GM18508 (cell line): ENCODE measurements around the gene MEGF8.

Experiments
- ATAC-seq: cut with Tn5 transposase; IDR thresholded peaks from one replicate; pipeline ENCODE4 v1.9.1; 2021; ENCODE audit warnings: moderate number of reproducible peaks; ENCODE audit not compliant: insufficient read depth, unreplicated experiment

MEGF8 gene

DNA sequence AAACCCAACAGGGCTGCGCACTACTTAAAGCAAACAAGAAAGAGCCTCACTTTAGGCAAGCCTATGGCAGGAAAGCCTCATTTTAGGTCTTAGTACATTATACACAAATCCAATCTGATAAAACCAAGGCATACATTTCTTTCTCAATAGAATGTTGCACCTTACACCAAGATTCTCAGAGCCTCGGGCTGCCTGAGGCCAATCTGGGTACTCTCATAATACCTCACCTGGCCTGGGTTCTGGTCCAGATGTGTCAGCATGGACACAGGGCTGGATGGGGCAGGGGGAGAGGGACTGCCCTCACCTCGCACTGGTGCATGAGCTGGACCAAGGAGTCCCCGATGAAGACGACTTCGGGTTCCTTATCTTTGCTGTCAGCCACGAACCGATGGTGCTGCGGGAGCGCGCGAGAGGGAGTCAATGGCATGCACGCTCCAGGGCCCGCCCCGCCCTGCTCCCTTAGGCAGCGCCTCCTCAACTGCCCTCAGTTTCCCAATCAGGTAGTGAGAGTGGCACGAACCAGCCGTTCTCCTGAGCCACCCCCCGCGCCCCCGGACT, 23.7 kb upstream of the MEGF8 start, which contains the start of gene PRR19:
Gene PRR19, plus strand, starts transcription at position 487 of the 558 bp plus-strand sequence. CDS start 7,453 bp downstream, outside the sequence.
- no peak for ATAC-seq

DNA sequence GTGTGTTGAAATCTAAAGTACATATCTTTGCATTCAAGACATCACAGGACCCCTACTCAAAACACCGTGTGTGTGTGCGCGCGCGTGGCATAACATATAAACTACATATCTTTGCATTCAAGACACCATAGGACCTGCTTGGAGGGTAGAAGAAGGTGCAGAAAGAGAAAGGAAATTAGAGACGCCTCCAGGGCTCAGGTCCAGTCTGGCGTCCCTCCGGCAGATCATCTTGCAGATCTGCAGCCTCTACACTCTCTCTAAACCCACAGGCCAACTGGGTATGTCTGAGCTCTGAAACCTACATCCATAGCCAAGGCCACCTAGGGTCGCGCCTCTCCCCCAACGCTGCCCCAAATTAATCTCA, 22.4 kb upstream of the MEGF8 start:
- ATAC-seq, result no peak

DNA sequence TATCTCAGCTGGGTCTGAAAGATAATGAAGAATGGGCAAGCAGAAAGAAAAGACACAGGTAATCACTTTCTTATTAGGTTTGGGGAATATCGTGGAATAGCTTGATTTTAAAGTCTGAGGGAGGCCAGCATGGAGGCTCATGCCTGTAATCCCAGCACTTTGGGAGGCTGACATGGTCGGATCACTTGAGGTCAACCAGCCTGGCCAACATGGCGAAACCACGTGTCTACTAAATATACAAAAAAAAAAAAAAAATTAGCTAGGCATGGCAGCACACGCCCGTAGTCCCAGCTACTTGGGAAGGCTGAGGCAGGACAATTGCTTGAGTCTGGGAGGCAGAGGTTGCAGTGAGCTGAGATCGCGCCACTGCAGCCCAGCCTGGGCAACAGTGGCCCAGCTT, 21.6 kb upstream of the MEGF8 start:
- ATAC-seq, result no peak

DNA sequence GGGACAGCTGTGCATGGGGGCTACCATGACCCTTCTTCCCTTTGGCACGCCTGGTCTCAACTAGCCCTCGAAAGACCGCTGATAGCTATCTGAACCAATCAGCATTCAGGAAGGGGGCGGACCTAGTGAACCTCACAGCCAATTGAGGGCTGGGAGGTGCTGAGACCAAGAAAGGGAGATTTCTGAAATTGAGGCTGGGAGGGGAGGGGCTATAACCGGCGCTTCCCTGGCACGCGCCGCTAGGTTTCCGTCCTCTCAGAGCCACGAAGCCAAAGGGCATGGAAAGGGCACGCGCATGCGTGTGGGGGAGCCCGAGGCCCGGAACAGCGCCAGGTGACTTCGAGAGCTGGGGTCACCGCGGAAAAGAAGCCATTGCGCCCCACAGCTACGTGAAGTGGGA, 18.8 kb upstream of the MEGF8 start:
- ATAC-seq, result no peak

DNA sequence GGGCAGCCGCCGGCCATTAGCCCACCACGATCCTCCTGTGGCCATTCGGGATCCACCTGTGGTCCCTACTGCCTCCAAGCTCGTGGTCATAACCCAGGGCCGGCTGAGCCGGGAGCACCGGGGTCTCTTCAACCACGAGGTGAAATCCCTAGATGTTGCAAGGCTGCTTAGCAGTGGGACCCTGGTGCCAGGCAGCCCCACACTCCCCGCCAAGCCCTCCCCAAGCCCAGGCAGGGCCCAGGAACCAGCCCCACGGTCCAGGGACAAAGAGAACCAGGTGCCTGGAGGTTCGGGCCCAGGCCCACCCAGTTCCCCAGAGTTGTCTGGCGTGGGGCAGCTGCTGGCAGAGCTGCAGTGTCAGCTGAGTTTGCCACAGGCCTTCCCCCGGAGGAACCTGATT, 15.7 kb upstream of the MEGF8 start:
- no peak for ATAC-seq

DNA sequence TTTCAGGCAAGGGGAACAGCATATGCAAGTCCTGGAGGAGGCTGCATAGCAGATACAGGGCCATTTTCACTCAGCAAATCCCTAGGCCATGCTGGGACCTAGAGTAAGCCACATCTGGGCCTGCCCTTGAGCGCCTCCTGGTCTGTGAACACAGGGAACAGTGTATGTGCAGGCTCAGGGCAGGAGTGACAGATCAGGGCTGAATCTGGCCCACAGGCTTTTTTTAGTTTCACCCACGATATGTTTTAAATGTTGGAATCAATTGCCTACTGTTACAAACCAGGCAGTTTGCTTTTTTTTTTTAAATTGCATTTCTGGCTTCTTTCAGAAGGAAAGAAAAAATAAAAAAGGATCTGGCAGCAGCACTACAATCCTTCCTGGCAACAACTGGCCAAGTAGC, 13.8 kb upstream of the MEGF8 start:
- ATAC-seq, result no peak

DNA sequence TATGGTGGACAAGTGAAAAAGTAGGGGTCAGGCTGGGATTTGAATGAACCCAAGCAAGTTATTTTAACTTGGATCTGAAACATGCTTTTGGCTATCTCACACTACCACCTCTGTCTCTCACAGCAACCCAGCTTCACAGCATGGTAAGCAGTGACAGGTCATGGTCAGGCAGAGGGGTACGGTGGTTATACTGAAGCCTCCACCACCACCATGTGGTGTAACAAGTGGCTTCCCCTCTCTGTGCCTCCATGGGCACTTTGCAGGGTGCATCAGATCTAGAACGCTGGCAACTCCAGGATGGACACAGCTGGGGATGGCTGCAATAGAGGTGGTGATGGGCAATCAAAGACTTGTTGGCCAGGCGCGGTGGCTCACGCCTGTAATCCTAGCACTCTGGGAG, 13.1 kb upstream of the MEGF8 start:
- ATAC-seq, result no peak

DNA sequence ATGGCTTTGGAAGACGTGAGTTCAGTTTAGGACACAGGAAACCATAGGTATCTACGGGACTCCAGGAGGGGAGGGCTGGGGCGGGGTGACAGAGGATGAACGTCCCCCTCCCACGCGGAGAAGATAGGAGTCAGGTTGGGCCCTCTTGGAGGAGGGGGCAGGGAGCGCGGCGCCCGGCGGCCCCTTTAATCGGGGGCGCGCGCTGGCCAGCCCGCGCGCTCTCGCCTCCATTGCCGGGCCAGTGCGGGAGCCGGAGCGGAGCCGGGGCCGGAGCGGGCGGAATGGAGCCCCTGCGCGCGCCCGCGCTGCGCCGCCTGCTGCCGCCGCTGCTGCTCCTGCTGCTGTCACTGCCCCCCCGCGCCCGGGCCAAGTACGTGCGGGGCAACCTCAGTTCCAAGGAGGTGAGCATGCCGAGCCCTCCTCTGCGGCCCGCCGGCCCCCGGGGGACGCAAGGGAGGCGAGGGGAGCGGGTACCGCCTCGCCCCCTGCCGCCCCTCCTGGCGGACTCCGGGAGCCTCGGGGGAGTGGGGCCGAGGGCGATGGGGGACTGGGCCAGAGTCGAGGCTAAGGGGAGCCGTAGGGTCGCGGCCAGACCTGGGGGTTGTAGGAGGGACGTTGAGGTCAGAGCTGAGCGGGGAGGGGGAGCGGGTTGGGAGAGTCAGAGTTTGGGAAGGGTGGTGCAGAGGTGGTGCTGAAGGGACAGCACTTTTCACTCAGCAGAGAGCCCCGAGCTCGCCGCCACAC, 12.2 kb upstream of the MEGF8 start, which contains the start of gene TMEM145:
Gene TMEM145, plus strand, starts transcription at position 214 of the 744 bp plus-strand sequence. Its CDS starts 68 bp downstream, at position 282.
- no peak for ATAC-seq

DNA sequence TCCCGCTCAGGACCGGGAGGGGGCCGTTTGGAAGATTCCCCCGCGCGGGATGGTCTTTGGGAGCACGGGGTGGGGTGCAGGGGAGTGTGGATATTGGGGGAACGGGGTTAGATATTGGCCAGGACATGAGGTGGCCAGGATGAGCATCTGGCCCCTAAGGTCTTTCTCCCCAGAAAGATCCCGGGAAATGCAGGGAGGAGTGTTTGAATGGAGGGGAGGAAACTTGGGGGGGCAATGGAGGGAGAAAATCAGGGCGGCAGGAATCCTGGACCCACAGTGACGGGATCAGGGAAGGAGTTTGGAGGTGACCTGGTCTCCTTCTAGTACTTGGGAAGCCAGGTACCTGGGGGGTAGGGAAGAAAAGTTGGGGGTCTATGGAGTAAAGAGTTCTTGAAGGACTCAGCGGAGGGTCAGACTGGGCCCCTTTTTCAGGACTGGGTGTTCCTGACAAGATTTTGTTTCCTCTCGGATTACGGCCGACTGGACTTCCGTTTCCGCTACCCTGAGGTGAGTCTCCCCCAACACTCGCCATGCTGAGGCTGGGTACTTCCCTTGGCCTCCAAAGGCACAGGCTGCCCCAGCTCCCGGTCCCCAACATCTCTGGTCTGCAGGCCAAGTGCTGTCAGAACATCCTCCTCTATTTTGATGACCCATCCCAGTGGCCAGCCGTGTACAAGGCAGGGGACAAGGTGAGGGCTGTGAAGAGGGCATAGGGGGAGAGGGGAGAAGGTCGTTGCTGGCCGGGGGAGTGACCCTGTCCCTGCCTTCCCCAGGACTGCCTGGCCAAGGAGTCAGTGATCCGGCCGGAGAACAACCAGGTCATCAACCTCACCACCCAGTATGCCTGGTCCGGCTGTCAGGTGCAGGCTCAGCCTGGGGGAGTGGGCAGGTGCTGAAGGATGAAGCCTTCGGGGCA, 11.3 kb upstream of the MEGF8 start:
- ATAC-seq, result no peak

DNA sequence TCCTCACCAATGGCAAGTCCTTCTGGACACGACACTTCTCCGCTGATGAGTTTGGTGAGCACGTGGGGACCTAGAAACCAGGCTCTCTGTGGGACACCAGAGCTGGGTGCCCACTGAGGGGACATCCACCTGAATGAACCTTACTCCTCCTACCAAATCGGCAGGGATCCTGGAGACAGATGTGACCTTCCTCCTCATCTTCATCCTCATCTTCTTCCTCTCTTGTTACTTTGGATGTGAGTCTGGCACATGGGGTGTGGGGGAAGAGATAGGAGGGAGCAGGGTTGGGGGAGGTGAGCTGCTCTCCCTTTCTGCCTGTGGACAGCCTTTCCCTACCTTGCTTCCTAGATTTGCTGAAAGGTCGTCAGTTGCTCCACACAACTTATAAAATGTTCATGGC, 10.4 kb upstream of the MEGF8 start:
- ATAC-seq, result no peak

DNA sequence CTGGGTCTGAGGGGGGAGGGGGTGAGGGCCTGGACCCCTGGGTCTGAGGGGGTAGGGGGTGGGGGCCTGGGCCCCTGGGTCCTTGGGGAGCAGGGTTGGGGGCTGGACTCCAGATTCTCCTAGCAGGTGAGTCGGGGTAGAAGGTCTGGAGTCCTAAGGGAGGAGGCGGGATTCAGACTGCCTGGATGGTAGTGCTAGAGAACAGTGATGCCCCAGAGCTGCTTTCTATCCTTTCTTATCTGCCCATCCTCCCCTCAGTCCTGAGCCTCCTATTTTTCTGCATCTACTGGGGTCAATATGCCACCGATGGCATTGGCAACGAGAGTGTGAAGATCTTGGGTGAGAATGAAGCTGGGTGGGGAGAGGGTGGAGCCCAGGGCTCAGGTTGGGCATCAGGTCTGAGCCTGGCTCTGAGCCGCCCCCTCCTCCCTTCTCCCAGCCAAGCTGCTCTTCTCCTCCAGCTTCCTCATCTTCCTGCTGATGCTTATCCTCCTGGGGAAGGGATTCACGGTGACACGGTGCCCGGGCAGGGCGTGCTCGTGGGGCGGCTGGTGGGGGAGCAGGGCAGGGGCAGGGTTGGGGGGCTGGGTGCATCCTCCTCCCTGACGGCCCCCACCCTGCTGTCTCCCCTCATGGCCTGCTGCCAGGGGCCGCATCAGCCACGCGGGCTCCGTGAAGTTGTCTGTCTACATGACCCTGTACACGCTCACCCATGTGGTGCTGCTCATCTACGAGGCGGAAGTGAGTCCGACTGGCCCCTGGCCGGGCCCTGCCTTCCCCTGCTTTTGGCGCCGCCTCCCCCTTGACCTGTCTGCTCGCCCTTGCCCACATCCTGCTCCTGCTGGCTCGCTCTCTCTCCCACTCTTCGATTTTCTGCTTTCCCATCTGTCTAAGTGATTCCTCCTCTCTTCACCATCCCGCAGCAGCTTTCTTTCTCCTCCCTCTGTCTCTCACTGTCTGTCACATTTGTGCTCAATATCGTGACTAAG, 8.9 kb upstream of the MEGF8 start:
- no peak for ATAC-seq

DNA sequence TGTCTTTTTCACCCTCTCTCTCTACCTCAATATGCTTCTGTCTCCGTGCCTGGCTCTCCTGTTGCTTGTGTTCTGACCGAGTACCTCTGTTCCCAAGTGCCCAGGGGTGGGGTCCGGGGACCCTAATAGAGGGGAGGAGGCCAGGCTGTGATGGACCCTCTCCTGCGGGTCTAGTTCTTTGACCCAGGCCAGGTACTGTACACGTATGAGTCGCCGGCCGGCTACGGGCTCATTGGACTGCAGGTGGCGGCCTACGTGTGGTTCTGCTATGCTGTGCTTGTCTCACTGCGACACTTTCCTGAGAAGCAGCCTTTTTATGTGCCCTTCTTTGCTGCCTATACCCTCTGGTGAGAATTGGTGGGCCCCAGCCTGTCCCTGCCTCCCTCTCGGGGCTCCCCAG, 7.9 kb upstream of the MEGF8 start:
- no peak for ATAC-seq

DNA sequence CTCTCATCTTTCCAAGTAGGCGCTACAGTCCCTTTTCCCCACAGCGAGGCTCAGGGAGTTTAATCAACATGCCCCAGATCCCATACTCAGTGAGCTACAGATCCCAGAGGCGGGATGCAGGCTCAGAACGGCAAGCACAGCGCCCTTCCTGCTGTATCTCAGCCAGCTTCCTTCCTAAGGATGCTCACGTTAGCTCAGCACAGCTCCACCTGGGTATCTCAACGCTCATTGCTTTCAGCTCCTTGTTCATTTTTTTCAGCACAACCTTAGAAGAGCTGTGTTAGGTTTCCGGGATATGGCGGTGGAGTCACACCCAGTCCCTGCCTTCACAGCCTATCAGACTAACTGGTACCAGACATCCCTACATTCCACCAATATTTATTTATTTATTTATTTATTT, 3.1 kb upstream of the MEGF8 start:
- no peak for ATAC-seq

DNA sequence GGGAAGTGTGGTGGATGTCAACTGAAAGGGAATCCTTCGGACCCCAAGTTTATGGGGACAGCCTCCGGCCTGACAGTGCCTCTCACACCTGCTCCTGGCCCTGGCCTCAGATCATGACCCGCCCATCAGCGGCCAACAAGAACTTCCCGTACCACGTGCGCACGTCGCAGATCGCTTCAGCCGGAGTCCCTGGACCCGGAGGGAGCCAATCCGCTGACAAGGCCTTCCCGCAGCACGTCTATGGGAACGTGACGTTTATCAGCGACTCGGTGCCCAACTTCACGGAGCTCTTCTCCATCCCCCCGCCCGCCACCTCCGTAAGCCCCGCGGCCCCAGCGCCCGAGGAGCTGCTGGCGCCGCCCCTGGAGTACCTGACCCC, 2.0 kb upstream of the MEGF8 start:
- no peak for ATAC-seq

DNA sequence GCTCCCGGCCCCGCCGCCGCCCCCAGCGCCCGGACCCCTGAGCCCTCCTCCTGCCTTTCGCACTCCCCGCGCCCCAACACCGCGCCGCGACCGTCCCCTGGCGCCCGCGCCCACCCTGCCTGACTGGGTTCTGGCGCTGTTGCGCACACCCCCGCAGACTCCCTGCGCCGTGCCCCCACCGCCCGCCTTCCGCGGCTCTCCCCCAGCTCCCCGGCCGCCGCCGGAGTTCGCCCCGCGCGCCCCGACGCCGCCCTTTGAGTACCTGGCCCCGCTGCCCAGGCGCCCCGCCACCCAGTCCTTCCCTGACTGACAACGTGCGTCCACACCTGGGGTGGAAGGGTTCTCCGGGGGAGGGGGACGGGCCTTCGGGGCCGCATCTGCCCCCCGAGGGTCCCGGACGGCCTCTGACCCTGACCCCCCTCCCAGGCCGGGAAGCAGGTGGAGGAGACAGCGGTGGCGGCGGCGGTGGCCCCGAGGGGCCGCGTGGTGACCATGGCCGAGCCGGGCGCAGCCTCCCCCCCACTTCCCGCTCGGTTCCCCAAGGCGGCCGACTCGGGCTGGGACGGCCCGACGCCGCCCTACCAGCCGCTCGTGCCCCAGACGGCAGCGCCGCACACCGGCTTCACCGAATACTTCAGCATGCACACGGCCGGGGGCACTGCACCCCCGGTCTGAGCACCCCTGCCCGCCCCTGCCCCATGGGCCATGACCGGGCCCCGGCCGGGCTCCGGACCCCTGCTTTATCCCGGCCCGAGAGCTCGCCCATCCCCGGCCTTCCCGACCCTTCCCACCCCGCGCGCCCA, 1.4 kb upstream of the MEGF8 start:
- ATAC-seq, result no peak

DNA sequence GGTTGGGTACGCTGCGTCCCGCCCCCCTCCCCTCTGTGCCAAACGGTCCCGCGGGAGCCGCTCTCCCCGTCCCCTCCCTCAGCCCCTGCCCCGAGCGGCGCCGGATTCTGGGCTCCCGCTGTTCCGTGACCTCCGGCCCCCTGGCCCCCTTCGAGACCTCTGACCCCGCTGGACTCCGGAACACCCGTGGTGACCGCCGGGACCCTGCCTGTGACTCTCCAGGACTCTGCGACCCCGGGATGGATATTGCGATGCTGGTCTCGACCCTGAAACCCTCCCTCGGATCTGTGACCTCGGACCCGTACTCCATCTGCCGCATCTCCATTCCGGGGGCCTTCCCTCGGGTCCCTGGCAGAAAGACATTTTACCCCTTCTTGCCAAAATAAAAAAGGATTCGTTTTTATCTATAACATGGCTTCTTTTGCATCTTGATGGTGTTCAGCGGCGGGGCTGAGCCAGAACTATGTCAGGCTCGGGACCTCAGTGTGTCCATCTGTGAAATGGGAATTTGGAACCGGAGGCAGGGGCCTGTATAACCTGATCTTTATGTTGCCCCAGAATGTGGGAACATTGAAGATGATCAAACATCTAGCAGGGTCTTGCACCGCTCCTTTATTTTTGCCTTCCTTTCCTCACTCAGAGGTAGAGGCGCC, 654 bp upstream of the MEGF8 start:
- no peak for ATAC-seq

DNA sequence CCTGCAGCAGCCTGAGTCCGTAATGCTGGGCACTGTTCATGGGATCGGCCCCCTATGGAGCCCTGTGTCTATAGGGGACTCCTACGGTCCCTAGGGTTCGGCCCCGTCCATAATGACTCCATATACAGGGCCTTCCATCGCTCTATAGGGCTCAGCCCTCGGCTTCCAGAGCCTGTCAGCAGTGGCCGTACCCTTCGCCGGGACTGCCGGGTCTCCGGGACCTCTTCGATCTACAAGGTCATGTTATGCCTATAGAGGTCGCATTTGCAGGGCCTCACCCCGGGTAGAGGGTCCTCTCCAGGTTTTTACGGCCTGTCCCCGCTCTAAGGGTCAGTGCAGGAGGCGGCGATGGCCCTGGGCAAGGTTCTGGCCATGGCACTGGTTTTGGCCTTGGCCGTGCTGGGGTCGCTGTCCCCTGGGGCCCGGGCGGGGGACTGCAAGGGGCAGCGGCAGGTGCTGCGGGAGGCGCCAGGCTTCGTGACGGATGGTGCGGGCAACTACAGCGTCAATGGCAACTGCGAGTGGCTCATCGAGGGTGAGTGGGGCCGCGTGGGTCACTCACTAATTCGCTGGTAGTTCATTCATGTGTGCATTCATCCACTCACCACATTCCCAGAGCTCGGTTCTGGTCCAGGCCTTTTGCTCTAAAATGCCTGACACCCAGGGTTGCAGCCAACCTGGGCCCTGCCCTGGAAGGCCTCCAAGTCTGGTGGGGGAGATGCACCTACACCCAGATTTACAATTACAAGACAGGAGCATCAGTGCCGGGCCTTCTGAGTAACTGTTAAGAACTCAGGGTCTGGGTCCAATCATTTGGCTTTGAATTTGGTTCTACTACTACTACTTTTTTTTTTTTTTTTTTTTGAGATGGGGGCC, 699 bp downstream of the MEGF8 start:
- no peak for ATAC-seq

DNA sequence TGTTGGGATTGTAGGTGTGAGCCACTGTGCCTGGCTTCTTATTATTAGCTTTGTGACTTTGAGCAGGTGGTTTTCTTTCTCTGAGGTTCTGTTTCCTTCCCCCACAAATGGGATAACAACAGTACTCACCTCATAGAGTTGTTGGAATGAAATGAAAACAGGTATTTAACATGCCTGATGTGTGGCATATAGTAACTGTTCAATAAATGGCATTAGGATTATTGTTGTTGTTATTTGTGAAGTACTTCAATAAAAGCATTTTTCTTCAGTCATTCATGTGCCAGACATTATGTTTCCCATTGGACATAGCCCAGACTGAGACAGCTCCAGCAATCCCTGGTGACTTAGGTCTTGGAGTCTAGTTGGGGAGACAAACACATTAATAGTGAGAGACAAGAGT, 1.5 kb downstream of the MEGF8 start:
- no peak for ATAC-seq
